Mesothelial cell of epicardium (in vitro differentiated cells): ENCODE results near the gene DENND6B. TPM values are rescaled to one million over a fixed set of nuclear protein-coding genes. Genes with fewer than 3 reads are reported as not detected.

ENCODE experiments used
- DNase-seq, 2 experiments: peaks; one replicate each; pipeline ENCODE4 v3.0.0; 2021; ENCODE audit warnings: low spot score in 2 of 2; ENCODE audit not compliant: unreplicated experiment in 2 of 2
- H3K27ac Mint-ChIP-seq: 2 replicates; pipeline ENCODE4 v1.8.0; 2021; ENCODE audit warnings: mixed read lengths
- H3K27me3 Mint-ChIP-seq: 2 replicates; pipeline ENCODE4 v1.8.0; 2021; ENCODE audit warnings: low read depth, mixed read lengths
- H3K36me3 Mint-ChIP-seq: 2 replicates; pipeline ENCODE4 v1.8.0; 2021; ENCODE audit warnings: mixed read lengths
- H3K4me1 Mint-ChIP-seq: 2 replicates; pipeline ENCODE4 v1.8.0; 2021; ENCODE audit warnings: mixed read lengths
- H3K4me3 Mint-ChIP-seq: 2 replicates; pipeline ENCODE4 v1.8.0; 2021; ENCODE audit warnings: mild to moderate bottlenecking, moderate library complexity, mixed read lengths
- H3K9me3 Mint-ChIP-seq: 2 replicates; pipeline ENCODE4 v1.8.0; 2021; ENCODE audit warnings: mixed read lengths
- CTCF ChIP-seq: fragments of 200-600 bp; sonication (generic); IDR thresholded peaks from one replicate; pipeline ENCODE4 v1.5.0; 2021; ENCODE audit warnings: antibody characterized with exemption; ENCODE audit not compliant: unreplicated experiment
- total RNA-seq: library from RNA; stranded (reverse); gene quantifications from 3 replicates; pipeline ENCODE4 v1.2.1, GENCODE V29; 2021

Gene DENND6B
- total RNA-seq, 1 donor from 2014 or later: 19.2 TPM

- H3K9me3 Mint-ChIP-seq: no peaks in the 10 kb centered on the region
- H3K4me1 Mint-ChIP-seq: peaks cover 8% of the 10 kb centered on the region
- peak in 1 of 2 experiments; percentile 71 for DNase-seq
- TF ChIP-seq CTCF: no peak
- H3K27ac Mint-ChIP-seq: no peak overlapping the region
- peak overlapping the region; percentile 66 for H3K4me3 Mint-ChIP-seq
- peaks cover 8% of the 10 kb centered on the region for H3K27me3 Mint-ChIP-seq
- no peaks in the 10 kb centered on the region for H3K36me3 Mint-ChIP-seq
Observed at GRCh38 chr22:50260801-50261614, 65.8 kb downstream of the DENND6B start.

- H3K4me3 Mint-ChIP-seq: peak overlapping the region; percentile 66
- H3K27ac Mint-ChIP-seq: no peak overlapping the region
- H3K36me3 Mint-ChIP-seq: no peaks in the 10 kb centered on the region
- peaks cover 6% of the 10 kb centered on the region for H3K27me3 Mint-ChIP-seq
- no peak for DNase-seq
- peaks cover 8% of the 10 kb centered on the region for H3K4me1 Mint-ChIP-seq
- no peak for TF ChIP-seq CTCF
- no peaks in the 10 kb centered on the region for H3K9me3 Mint-ChIP-seq
Observed at GRCh38 chr22:50260434-50260800, 66.4 kb downstream of the DENND6B start.

GRCh38 chr22:50259302-50259701, 67.5 kb downstream of the DENND6B start:
- H3K9me3 Mint-ChIP-seq: no peaks in the 10 kb centered on the region
- no peak overlapping the region for H3K27ac Mint-ChIP-seq
- peaks cover 6% of the 10 kb centered on the region for H3K27me3 Mint-ChIP-seq
- no peak for TF ChIP-seq CTCF
- peaks cover 8% of the 10 kb centered on the region for H3K4me1 Mint-ChIP-seq
- H3K4me3 Mint-ChIP-seq: peak overlapping the region; percentile 30
- H3K36me3 Mint-ChIP-seq: no peaks in the 10 kb centered on the region
- DNase-seq: no peak

Other genes with a start within 250 kb of the DENND6B start
- 1.8 to 2.1 TPM (median 2.0 TPM) in 3 replicates for gene MLC1, start 241.6 kb downstream of the DENND6B start, total RNA-seq
- gene MOV10L1, start 237.0 kb downstream of the DENND6B start, total RNA-seq: 1.7 to 3.5 TPM (median 2.8 TPM) in 3 replicates
- gene PANX2, start 156.3 kb downstream of the DENND6B start, total RNA-seq: 6.0 to 7.0 TPM (median 6.4 TPM) in 3 replicates
- 44.3 to 44.6 TPM (median 44.4 TPM) in 3 replicates for gene TRABD, start 141.1 kb downstream of the DENND6B start, total RNA-seq
- 25.5 to 28.3 TPM (median 26.9 TPM) in 3 replicates for gene SELENOO, start 126.0 kb downstream of the DENND6B start, total RNA-seq
- 64.1 to 65.9 TPM (median 65.3 TPM) in 3 replicates for gene TUBGCP6, start 82.0 kb downstream of the DENND6B start, total RNA-seq
- 77.6 to 81.3 TPM (median 79.5 TPM) in 3 replicates for gene HDAC10, start 75.7 kb downstream of the DENND6B start, total RNA-seq
- gene MAPK12, start 65.3 kb downstream of the DENND6B start, total RNA-seq: 55.6 to 63.3 TPM (median 57.2 TPM) in 3 replicates
- gene MAPK11, start 56.6 kb downstream of the DENND6B start, total RNA-seq: 5.9 to 8.4 TPM (median 8.3 TPM) in 3 replicates
- 467 to 493 TPM (median 468 TPM) in 3 replicates for gene PLXNB2, start 19.4 kb downstream of the DENND6B start, total RNA-seq
- 79.4 to 83.7 TPM (median 80.1 TPM) in 3 replicates for gene PPP6R2, start 16.3 kb upstream of the DENND6B start, total RNA-seq
- 95.8 to 106 TPM (median 105 TPM) in 3 replicates for gene SBF1, start 148.0 kb upstream of the DENND6B start, total RNA-seq
- 1.4 to 2.0 TPM (median 1.5 TPM) in 3 replicates for gene ADM2, start 154.5 kb upstream of the DENND6B start, total RNA-seq
- 0.34 to 0.66 TPM in 2 of 3 replicates, not detected in the other for gene MIOX, start 159.8 kb upstream of the DENND6B start, total RNA-seq
- gene LMF2, start 180.7 kb upstream of the DENND6B start, total RNA-seq: 65.2 to 66.2 TPM (median 65.2 TPM) in 3 replicates
- 57.9 to 63.1 TPM (median 60.3 TPM) in 3 replicates for gene NCAPH2, start 181.2 kb upstream of the DENND6B start, total RNA-seq
- 0.65 to 5.0 TPM (median 2.4 TPM) in 3 replicates for gene SCO2, start 198.6 kb upstream of the DENND6B start, total RNA-seq
- 9.3 to 10.3 TPM (median 9.9 TPM) in 3 replicates for gene TYMP, start 203.0 kb upstream of the DENND6B start, total RNA-seq
- 0.07 to 0.11 TPM (median 0.09 TPM) in 3 replicates for gene KLHDC7B, start 218.9 kb upstream of the DENND6B start, total RNA-seq
- gene SYCE3, start 235.9 kb upstream of the DENND6B start, total RNA-seq: 0.59 to 0.76 TPM in 2 of 3 replicates, not detected in the other